CD4-positive, alpha-beta T cell (primary cell): ENCODE data around the gene ZFP82. TPM values are rescaled to one million over a fixed set of nuclear protein-coding genes. Genes with fewer than 3 reads are reported as not detected.

Experiments used
- ATAC-seq: fragments of 200-7000 bp; cut with Tn5 transposase; one replicate; pipeline ENCODE4 v1.10.0; 2022; ENCODE audit warnings: mild to moderate bottlenecking; ENCODE audit not compliant: poor library complexity
- CTCF ChIA-PET: fragments of 350-600 bp; sonication (Branson Sonifier 250); formaldehyde crosslinking; loops from one replicate; lab custom pipeline; 2021; ENCODE audit warnings: antibody characterized with exemption, inconsistent platforms; lab: Charles Lee
- POLR2A ChIA-PET: fragments of 350-600 bp; sonication (Branson Sonifier 250); formaldehyde crosslinking; loops from one replicate; lab custom pipeline; 2021; ENCODE audit warnings: antibody characterized with exemption, inconsistent platforms; lab: Charles Lee
- DNase-seq, 14 experiments: peaks; one replicate each; pipeline ENCODE4 v3.0.0-alpha.2; 2013 to 2020; ENCODE audit warnings: mixed read lengths in 2 of 14
- H3K27ac ChIP-seq, 2 donors: one replicate each; pipeline versions ENCODE4 v1.5.1 to v1.7.0; 2013; ENCODE audit warnings: low read length in 2 of 2, low read depth in 1 of 2, mild to moderate bottlenecking in 1 of 2
- H3K27me3 ChIP-seq, 2 experiments: 1 replicate in 1 of 2; 2 replicates in 1 of 2; pipeline versions ENCODE4 v1.6.1 to v1.7.0; 2013; ENCODE audit warnings: low read length in 2 of 2, control low read depth in 1 of 2, mild to moderate bottlenecking in 1 of 2, moderate library complexity in 1 of 2; ENCODE audit not compliant: insufficient read depth in 2 of 2, control insufficient read depth in 1 of 2
- H3K36me3 ChIP-seq: one replicate; pipeline ENCODE4 v1.6.1; 2013; ENCODE audit warnings: low read length, control low read depth; ENCODE audit not compliant: insufficient read depth
- H3K4me1 ChIP-seq: one replicate; pipeline ENCODE4 v1.6.1; 2013; ENCODE audit warnings: low read length, control low read depth; ENCODE audit not compliant: insufficient read depth
- H3K4me3 ChIP-seq: one replicate; pipeline ENCODE4 v1.5.1; 2013; ENCODE audit warnings: mild to moderate bottlenecking, low read length, moderate library complexity
- H3K9me3 ChIP-seq, 2 experiments: 1 replicate in 1 of 2; 2 replicates in 1 of 2; pipeline versions ENCODE4 v1.6.1 to v1.7.0; 2013; ENCODE audit warnings: low read length in 2 of 2, mild to moderate bottlenecking in 2 of 2, control low read depth in 1 of 2, moderate library complexity in 1 of 2; ENCODE audit not compliant: control insufficient read depth in 1 of 2, insufficient read depth in 1 of 2
- H3K27ac Mint-ChIP-seq: one replicate; pipeline ENCODE4 v1.8.0; 2020; ENCODE audit warnings: mixed read lengths
- H3K27me3 Mint-ChIP-seq: one replicate; pipeline ENCODE4 v1.8.0; 2021; ENCODE audit warnings: mixed read lengths
- H3K36me3 Mint-ChIP-seq: one replicate; pipeline ENCODE4 v1.8.0; 2021; ENCODE audit warnings: low read depth, mixed read lengths
- H3K4me1 Mint-ChIP-seq: one replicate; pipeline ENCODE4 v1.8.0; 2021; ENCODE audit warnings: low read depth, mixed read lengths
- H3K4me3 Mint-ChIP-seq: one replicate; pipeline ENCODE4 v1.8.0; 2020; ENCODE audit warnings: mild to moderate bottlenecking, mixed read lengths
- H3K9me3 Mint-ChIP-seq: one replicate; pipeline ENCODE4 v1.8.0; 2020; ENCODE audit warnings: mixed read lengths
- intact Hi-C, 2 experiments: fragments of 100-400 bp; cut with DNase I in 1 of 2; cut with micrococcal nuclease in 1 of 2; formaldehyde crosslinking; loops; one replicate each; pipeline versions ENCODE4 v1.15.1 to v1.9.0; 2023 to 2025; cut with DNase I, micrococcal nuclease
- total RNA-seq, 174 experiments: library from RNA in 2 of 174; stranded (reverse) in 2 of 174; gene quantifications; one replicate each; pipeline ENCODE4 v1.2.3 and lab custom pipeline; 2021 to 2026
- TF ChIP-seq, protein P1 (sequence below): fragments of 200-600 bp; IDR thresholded peaks from one replicate; pipeline ENCODE4 v1.8.0; 2022; ENCODE audit warnings: antibody characterized with exemption, mild to moderate bottlenecking

ZFP82 gene
- total RNA-seq, 2 experiments from 2014 or later, result 3.4 to 3.8 TPM

DNA sequence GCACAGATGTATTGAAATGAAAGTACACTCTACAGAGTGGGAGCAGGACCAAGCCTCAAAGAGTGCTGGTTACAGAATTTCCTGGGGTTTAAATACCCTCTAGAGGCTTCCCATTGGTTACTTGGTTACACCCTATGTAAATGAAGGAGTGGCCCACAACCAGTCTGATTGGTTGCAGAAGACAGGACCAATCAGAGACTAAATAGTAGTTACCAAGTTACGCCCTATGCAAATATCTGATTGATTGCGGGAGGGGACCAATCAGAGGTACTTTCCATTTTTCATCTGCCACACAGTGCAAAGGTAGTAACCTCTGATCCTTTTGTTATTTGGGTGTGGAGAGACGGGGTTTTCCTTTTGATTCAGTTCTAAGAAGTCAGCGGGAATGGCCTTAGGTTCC is 5.5 kb upstream of the ZFP82 start:
- TF ChIP-seq, protein P1, sequence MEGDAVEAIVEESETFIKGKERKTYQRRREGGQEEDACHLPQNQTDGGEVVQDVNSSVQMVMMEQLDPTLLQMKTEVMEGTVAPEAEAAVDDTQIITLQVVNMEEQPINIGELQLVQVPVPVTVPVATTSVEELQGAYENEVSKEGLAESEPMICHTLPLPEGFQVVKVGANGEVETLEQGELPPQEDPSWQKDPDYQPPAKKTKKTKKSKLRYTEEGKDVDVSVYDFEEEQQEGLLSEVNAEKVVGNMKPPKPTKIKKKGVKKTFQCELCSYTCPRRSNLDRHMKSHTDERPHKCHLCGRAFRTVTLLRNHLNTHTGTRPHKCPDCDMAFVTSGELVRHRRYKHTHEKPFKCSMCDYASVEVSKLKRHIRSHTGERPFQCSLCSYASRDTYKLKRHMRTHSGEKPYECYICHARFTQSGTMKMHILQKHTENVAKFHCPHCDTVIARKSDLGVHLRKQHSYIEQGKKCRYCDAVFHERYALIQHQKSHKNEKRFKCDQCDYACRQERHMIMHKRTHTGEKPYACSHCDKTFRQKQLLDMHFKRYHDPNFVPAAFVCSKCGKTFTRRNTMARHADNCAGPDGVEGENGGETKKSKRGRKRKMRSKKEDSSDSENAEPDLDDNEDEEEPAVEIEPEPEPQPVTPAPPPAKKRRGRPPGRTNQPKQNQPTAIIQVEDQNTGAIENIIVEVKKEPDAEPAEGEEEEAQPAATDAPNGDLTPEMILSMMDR, result no peak
- no peaks in the 10 kb centered on the region for H3K36me3 ChIP-seq
- Mint-ChIP-seq H3K4me3 (no peak overlapping the region), H3K9me3 (peaks cover 18% of the 10 kb centered on the region), H3K27me3 (peaks cover 57% of the 10 kb centered on the region), H3K4me1 (peaks cover 6% of the 10 kb centered on the region), H3K27ac (no peak overlapping the region), H3K36me3 (peaks cover 34% of the 10 kb centered on the region)
- ATAC-seq (no peak), DNase-seq (no peak)
- ChIA-PET CTCF (no interaction called here), POLR2A (no interaction called here)
- H3K4me3 ChIP-seq, result no peak overlapping the region
- intact Hi-C loops, result no loop called here
- no peak overlapping the region for H3K27ac ChIP-seq
- peaks cover 33 to 35% of the 10 kb centered on the region in 2 experiments for H3K9me3 ChIP-seq
- H3K27me3 ChIP-seq, result peaks cover 16 to 23% of the 10 kb centered on the region in 2 experiments
- peaks cover 5% of the 10 kb centered on the region for H3K4me1 ChIP-seq

DNA sequence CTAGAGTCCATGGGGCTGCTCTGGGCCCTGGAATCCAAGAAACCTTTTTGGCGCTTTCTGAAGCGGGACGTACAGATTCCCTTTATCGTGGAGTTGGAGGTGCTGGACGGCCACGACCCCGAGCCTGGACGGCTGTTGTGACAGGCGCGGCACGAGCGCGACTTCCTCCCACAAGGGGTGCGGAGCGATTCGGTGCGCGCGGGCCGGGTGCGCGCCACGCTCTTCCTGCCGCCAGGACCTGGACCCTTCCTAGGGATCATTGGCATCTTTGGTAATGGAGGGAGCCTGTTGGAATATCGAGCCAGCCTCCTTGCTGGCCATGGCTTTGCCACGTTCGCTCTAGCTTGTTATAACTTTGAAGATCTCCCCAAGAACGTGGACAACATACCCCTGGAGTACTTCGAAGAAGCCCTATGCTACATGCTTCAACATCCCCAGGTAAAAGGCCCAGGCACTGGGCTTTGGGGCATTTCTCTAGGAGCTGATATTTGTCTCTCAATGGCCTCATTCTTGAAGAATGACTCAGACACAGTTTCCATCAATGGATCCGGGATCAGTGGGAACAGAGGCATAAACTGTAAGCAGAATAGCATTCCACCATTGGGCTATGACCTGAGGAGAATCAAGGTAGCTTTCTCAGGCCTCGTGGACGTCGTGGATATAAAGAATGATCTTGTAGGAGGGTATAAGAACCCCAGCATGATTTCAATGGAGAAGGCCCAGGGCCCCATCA is 3.5 kb upstream of the ZFP82 start:
- H3K4me1 Mint-ChIP-seq, result peaks cover 26% of the 10 kb centered on the region
- H3K4me1 ChIP-seq, result peaks cover 19% of the 10 kb centered on the region
- H3K9me3 Mint-ChIP-seq, result peaks cover 14% of the 10 kb centered on the region
- intact Hi-C loops, result no loop called here
- peaks cover 29 to 35% of the 10 kb centered on the region in 2 experiments for H3K9me3 ChIP-seq
- TF ChIP-seq, protein P1, result no peak
- peaks cover 50% of the 10 kb centered on the region for H3K36me3 Mint-ChIP-seq
- ATAC-seq, result no peak
- H3K27me3 Mint-ChIP-seq, result peaks cover 53% of the 10 kb centered on the region
- H3K27ac ChIP-seq, result no peak overlapping the region
- no peak overlapping the region for H3K27ac Mint-ChIP-seq
- no peaks in the 10 kb centered on the region for H3K36me3 ChIP-seq
- CTCF ChIA-PET, result no interaction called here
- H3K4me3 Mint-ChIP-seq, result peak overlapping the region; percentile 65
- no peak for DNase-seq
- POLR2A ChIA-PET, result no interaction called here
- H3K4me3 ChIP-seq, result no peak overlapping the region
- H3K27me3 ChIP-seq, result peaks cover 16 to 23% of the 10 kb centered on the region in 2 experiments

DNA sequence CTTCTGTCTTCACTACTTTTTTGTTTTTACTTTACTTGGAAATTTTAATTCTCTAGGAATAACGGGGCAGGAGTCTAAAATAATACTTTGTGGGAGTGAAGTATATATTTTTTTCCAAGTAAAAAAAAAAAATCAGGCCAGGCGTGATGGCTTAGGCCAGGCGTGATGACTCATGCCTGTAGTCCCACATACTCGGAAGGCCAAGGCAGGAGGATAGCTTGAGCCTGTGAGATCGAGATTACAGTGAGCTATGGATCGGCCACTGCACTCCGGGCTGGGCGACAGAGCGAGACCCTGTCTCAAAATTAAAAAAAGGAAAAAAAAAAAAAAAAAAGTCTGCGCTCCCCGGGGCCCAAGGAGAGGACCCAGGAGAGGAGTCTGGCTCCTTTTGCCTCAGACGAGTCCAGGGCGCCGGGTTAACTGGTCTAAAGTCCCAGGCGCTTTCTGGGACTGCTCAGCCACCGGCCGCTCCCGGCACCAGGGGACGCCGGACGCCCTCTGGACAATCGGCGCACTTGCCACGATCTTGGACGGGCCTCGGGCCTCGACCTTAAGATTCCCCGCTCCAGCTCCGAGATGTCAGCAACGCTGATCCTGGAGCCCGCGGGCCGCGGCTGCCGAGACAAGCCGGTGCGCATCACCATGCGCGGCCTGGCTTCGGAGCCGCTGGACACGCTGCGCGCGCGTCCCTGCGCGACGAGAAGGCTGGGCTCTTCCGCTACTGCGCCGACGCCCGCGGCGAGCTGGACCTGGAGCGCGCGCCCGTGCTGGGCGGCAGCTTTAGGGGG is 2.7 kb upstream of the ZFP82 start:
- Histone ChIP-seq H3K9me3 (peaks cover 31 to 35% of the 10 kb centered on the region in 2 experiments), H3K27me3 (peaks cover 16 to 23% of the 10 kb centered on the region in 2 experiments), H3K36me3 (no peaks in the 10 kb centered on the region), H3K27ac (no peak overlapping the region), H3K4me1 (peaks cover 19% of the 10 kb centered on the region), H3K4me3 (no peak overlapping the region)
- ATAC-seq (no peak), DNase-seq (no peak)
- ChIA-PET POLR2A (interaction anchor here (2.6 kb wide), 1 partner anchor 206 kb away, joined by 6 read pairs; the partner anchor contains the start of genes ZNF146 and ZNF565), CTCF (no interaction called here)
- Mint-ChIP-seq H3K27me3 (peaks cover 50% of the 10 kb centered on the region), H3K27ac (no peak overlapping the region), H3K9me3 (peaks cover 10% of the 10 kb centered on the region), H3K4me1 (peaks cover 27% of the 10 kb centered on the region), H3K36me3 (peaks cover 52% of the 10 kb centered on the region), H3K4me3 (peak overlapping the region; percentile 30)
- TF ChIP-seq, protein P1, result no peak
- intact Hi-C loops, result no loop called here
